GM06990 (cell line): ENCODE measurements around the gene AJUBA.

Experiments
- DNase-seq: peaks from one replicate; pipeline ENCODE4 v3.0.0-alpha.2; 2011; ENCODE audit not compliant: insufficient read length; ENCODE audit errors: extremely low read depth
- H3K27me3 ChIP-seq: replicated peaks from 2 replicates; pipeline ENCODE4 v1.6.0; 2011; ENCODE audit warnings: low read length; ENCODE audit not compliant: control insufficient read depth, insufficient read depth
- H3K36me3 ChIP-seq: 2 replicates; pipeline ENCODE4 v1.5.1; 2011; ENCODE audit warnings: low read length; ENCODE audit not compliant: control insufficient read depth, insufficient read depth
- H3K4me3 ChIP-seq: replicated peaks from 2 replicates; pipeline ENCODE4 v1.5.1; 2011; ENCODE audit warnings: low read depth, mild to moderate bottlenecking, control low read depth, low read length
- CTCF ChIP-seq: IDR thresholded peaks from 2 replicates; pipeline ENCODE4 v1.5.1; 2011; ENCODE audit warnings: low read length, control low read depth, mild to moderate bottlenecking, inconsistent platforms; ENCODE audit not compliant: insufficient read depth, poor library complexity, severe bottlenecking

AJUBA gene

GRCh38 chr14:23002592-23002991 is 20.2 kb upstream of the AJUBA start:
- Histone ChIP-seq H3K27me3 (no peaks in the 10 kb centered on the region), H3K36me3 (no peaks in the 10 kb centered on the region), H3K4me3 (no peak overlapping the region)
- DNase-seq, result no peak
- no peak for TF ChIP-seq CTCF

GRCh38 chr14:23000860-23001259 is 18.5 kb upstream of the AJUBA start:
- no peaks in the 10 kb centered on the region for H3K27me3 ChIP-seq
- TF ChIP-seq CTCF, result no peak
- no peak for DNase-seq
- no peak overlapping the region for H3K4me3 ChIP-seq
- H3K36me3 ChIP-seq, result no peaks in the 10 kb centered on the region

- no peaks in the 10 kb centered on the region for H3K27me3 ChIP-seq
Measured at GRCh38 chr14:22998329-22999012, 16.1 kb upstream of the AJUBA start.

GRCh38 chr14:22997676-22998323 is 15.4 kb upstream of the AJUBA start:
- Histone ChIP-seq H3K27me3 (no peaks in the 10 kb centered on the region), H3K36me3 (no peaks in the 10 kb centered on the region), H3K4me3 (no peak overlapping the region)
- no peak for DNase-seq
- no peak for TF ChIP-seq CTCF

More at GRCh38 chr14:22998329-22999012, 16.1 kb upstream of the AJUBA start:
- Histone ChIP-seq H3K36me3 (no peaks in the 10 kb centered on the region), H3K4me3 (no peak overlapping the region)
- DNase-seq, result no peak
- no peak for TF ChIP-seq CTCF

GRCh38 chr14:22996768-22997654 is 14.7 kb upstream of the AJUBA start:
- Histone ChIP-seq H3K36me3 (no peaks in the 10 kb centered on the region), H3K27me3 (no peaks in the 10 kb centered on the region), H3K4me3 (no peak overlapping the region)
- DNase-seq, result no peak
- TF ChIP-seq CTCF, result no peak
